CMK (cell line): ENCODE results near the gene PTPN7.
"Not testable (repeated sequence)": the region's sequence is repeated elsewhere in the genome, so short reads cannot be mapped to it uniquely, and the experiment has no call there.

Experiments
- DNase-seq: peaks from one replicate; pipeline ENCODE4 v3.0.0-alpha.2; 2010; ENCODE audit warnings: low read depth

Gene PTPN7

GRCh38 chr1:202160377-202160940 lies at the start of gene PTPN7:
Gene PTPN7 (minus strand): TSS chr1:202160602. CDS start chr1:202159402, 1,200 bp downstream.
- DNase-seq = peak; percentile 88

- DNase-seq = no peak
Measured at GRCh38 chr1:202208351-202208857, 48.0 kb upstream of the PTPN7 start.

- DNase-seq = no peak
Measured at GRCh38 chr1:202207292-202207691, 46.9 kb upstream of the PTPN7 start.

GRCh38 chr1:202205523-202206190 lies 45.3 kb upstream of the PTPN7 start:
- DNase-seq = no peak

- no peak for DNase-seq
Measured at GRCh38 chr1:202204065-202204464, 43.7 kb upstream of the PTPN7 start.

- no peak for DNase-seq
Measured at GRCh38 chr1:202203238-202204039, 43.0 kb upstream of the PTPN7 start.

- DNase-seq = no peak
Measured at GRCh38 chr1:202202500-202203168, 42.2 kb upstream of the PTPN7 start.

GRCh38 chr1:202201971-202202370 lies 41.6 kb upstream of the PTPN7 start:
- no peak for DNase-seq

GRCh38 chr1:202201266-202201665 lies 40.9 kb upstream of the PTPN7 start:
- DNase-seq = no peak

- no peak for DNase-seq
Measured at GRCh38 chr1:202200669-202201068, 40.3 kb upstream of the PTPN7 start.

- no peak for DNase-seq
Measured at GRCh38 chr1:202200112-202200548, 39.7 kb upstream of the PTPN7 start.

GRCh38 chr1:202199040-202199889 lies 38.9 kb upstream of the PTPN7 start:
- no peak for DNase-seq

- no peak for DNase-seq
Measured at GRCh38 chr1:202198366-202198724, 37.9 kb upstream of the PTPN7 start.

- no peak for DNase-seq
Measured at GRCh38 chr1:202197653-202198365, 37.4 kb upstream of the PTPN7 start.

GRCh38 chr1:202194328-202194648 lies 33.9 kb upstream of the PTPN7 start:
- DNase-seq = no peak

- no peak for DNase-seq
Measured at GRCh38 chr1:202193614-202194327, 33.4 kb upstream of the PTPN7 start, which contains the start of gene LGR6. Gene LGR6 (plus strand): TSS chr1:202193799. CDS start chr1:202193990, 191 bp downstream.

GRCh38 chr1:202192770-202193613 lies 32.6 kb upstream of the PTPN7 start:
- DNase-seq = peak; percentile 40

- not testable (repeated sequence) for DNase-seq
Measured at GRCh38 chr1:202191391-202191790, 31.0 kb upstream of the PTPN7 start.
